Hematopoietic multipotent progenitor cell (in vitro differentiated cells): ENCODE data around the gene BTBD18. TPM values are rescaled to one million over a fixed set of nuclear protein-coding genes. Genes with fewer than 3 reads are reported as not detected.
"Not testable (repeated sequence)": the region's sequence is repeated elsewhere in the genome, so short reads cannot be mapped to it uniquely, and the experiment has no call there.

Experiments used
- DNase-seq, 3 donors: peaks; one replicate each; pipeline ENCODE4 v3.0.0-alpha.2; 2011 to 2015; ENCODE audit warnings: low read depth in 2 of 3, low spot score in 2 of 3
- total RNA-seq: library from RNA; depleted of rRNA; stranded (reverse); fragments of >200 nt; gene quantifications from one replicate; pipeline ENCODE4 v1.2.3, GENCODE V29; 2012

The BTBD18 gene
- total RNA-seq, 1 donor, result not detected

DNA sequence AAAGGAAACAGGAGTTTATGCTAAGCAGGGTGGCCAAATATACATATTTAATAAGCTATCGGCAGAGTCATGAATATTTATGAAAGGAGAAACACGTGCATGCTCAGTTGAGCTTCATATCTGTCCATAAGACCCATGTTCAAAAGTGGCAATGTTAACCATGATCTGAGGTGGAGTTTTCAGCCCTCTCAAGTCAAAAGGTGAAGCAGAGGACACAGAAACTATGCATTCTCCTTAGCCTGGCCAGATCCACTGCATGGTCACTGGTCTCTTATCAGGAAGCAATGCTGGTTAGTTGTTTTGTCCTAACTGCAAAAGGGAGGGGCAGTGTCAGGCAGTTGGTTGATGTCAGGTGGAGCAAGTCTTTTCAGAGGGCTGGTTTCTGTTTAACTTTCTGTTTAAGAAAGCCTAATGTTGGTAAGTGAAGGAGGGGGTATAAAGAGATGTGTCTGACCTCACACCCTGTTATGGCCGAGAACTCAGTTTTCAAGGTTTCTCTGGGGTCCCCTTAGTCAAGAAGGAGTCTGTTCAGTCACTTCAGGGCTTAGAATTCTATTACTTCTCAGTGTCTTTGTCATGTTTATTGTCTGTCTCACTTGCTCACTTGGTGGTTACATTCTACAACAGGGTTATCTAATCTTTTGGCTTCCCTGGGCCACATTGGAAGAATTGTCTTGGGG, 15.9 kb downstream of the BTBD18 start:
- no peak for DNase-seq

DNA sequence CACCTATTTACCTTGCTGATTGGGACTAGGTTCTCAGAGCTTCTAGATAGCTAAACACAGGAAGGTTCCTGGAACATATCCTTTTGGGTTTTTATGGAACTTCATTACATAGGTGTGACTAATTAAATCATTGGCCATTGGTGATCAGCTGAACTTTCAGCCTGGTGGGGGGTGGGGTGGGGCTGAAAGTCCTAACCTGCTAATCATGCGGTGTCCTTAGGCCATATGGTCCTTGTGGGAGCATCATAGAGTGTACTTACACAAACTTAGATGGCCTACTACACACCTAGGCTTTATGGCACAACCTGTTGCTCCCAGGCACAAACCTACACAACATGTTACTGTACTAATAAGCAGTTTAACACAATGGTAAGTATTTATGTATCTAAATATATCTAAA, 19.0 kb downstream of the BTBD18 start:
- DNase-seq, result no peak

DNA sequence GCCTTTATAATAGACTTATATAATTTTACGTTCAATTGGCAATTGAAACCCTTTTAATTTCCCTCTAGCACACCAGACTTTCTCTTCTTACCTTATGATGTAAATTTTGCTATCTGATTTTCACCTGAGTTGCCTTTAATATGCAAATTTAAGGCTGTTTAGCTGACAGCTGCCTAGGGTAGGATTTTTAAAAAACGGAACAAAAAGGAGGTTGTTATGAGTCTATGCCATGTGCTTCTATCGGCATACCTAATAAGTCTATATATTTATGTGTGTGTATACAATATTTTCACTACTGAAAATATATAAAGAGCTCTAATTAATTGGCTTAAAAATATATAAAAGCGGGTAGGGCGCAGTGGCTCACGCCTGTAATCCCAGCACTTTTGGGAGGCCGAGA, 22.1 kb downstream of the BTBD18 start:
- DNase-seq, result no peak

DNA sequence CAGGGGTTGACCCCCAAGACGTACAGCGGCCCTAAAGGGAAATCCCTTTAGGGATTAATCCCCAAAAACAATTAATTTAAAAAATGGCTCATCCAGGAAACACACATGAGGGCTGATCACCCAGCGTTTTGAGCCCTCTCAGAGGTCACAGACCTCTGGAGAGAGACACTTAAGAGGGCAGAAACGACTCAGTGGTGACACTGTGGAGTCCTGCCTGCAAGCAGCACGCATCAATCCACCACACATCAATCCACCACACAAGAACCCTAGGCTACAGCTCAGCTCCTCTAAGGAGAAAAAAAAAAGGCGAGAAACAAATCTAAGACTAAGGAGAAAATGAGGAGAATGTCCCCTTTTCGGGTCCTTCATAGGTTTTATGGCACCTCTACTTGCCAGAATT, 22.8 kb downstream of the BTBD18 start:
- DNase-seq, result no peak

DNA sequence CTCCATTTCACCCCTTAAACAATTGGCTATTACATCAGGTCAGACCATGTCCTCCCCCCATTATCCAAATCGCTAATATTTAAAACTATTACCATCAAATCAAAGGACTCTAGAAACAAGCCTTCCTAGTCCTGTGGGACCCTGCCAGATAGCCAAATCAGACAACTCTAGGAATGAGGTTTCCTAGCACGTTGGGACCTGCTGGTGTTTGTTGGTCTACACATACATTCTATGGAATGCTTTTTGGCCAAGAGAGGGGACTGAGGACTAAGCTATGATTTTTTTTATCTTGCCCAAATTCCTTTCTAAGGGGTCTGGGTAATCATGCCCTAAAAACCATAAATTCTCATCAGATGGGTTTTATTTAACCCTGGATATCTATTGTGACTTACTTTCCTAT, 24.4 kb downstream of the BTBD18 start:
- DNase-seq, result no peak

DNA sequence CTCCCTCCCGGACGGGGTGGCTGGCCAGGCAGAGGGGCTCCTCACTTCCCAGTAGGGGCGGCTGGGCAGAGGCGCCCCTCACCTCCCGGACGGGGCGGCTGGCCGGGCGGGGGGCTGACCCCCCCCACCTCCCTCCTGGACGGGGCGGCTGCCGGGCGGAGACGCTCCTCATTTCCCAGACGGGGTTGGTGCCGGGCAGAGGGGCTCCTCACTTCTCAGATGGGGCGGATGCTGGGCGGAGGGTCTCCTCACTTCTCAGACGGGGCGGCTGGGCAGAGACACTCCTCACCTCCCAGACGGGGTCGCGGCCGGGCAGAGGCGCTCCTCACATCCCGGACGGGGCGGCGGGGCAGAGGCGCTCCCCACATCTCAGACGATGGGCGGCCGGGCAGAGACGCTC, 34.9 kb downstream of the BTBD18 start:
- not testable (repeated sequence) for DNase-seq

DNA sequence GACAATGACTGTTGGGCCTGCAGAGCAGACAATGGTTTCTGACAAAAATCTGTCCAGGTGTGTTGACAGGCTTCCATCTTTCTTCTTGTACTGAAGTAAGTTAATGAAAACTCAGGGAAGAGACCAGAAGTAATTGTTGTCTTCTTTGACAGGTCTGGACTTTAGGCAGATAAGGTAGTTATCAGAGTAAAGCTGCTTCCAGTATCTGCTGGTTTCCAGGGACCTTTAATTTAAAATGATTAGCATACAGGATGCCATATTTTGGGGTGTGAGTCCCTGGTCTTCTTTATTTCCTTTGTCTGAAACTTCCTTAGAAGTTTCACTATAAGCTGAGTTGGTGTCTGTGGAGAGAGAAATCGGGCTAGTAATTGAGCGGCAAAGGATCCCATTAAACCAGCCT, 37.8 kb downstream of the BTBD18 start:
- no peak for DNase-seq

DNA sequence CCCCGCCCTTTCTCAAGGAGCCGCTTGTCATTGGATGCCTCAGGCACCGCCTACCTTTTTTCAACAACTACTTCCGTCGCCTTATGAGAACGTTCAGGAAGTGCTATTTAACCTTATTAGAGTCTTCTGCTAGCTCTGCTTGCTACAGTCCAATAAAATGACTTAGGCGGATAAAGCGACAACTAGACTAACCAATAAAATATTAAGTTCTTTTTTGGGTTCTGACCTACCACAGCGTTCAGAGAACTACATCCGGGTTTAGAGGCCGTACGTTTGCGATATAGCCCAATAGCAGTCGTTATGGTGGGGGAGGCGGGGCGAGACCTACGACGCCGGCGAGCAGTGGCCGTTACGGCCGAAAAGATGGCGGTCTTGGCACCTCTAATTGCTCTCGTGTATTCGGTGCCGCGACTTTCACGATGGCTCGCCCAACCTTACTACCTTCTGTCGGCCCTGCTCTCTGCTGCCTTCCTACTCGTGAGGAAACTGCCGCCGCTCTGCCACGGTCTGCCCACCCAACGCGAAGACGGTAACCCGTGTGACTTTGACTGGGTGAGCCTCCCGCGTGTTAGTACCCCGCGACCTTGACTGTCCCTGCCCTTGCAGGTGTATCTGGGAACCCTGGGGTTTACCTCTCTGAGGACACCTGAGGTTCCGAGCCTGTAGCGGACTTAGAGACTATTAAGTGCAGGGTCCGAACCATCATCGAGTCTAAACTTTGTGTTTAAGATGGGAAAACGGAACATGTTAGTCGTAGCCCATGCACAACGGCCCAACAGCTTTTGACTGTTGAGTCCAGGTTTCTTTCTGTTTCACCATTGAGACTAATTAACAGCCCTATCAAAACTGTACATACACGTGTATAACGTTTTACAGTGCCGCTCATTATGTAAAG, 39.1 kb downstream of the BTBD18 start, which contains the start of gene TMX2:
Gene TMX2 (plus strand): TSS at position 338 of the 895 bp plus-strand sequence. CDS start 26 bp downstream, at position 364.
- DNase-seq, result peak; percentile 79 to 99 (median 98)

DNA sequence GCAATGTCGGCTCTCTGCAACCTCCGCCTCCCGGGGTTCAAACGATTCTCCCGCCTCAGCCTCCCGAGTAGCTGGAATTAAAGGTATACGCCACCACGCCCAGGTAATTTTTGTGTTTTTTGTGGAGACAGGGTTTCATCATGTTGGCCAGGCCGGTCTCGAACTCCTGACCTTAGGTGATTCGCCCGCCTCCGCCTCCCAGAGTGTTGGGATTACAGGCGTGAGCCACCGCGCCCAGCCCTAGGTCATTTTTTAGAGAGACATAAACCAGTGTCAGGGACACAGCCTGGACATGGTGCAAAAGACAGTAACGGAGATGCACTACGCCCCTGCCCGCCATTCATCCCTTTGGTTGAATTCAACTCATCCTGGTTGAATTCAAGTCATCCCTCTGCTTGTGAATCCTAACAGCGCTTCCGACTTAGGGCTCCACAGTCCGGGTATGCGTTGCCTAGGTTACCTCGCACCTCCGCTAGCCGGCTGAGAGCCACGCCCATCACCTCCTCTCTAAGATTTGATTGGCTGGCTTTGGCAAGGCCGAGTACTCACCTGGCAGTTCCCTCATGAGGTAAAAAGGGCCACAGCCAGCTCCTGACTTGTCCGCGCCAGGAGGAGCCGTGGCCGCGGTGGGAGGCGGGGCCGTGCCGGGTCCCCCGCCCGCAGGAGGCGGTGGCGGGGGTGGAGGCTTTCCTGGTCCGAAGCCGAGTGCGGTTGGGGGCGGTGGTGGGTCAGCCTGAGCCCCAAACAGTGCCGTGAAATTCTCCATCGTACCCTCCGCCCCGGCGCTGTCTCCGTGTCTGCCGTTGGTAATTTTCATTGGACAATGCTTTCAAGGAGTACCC, 40.0 kb downstream of the BTBD18 start, which contains the start of gene MED19:
Gene MED19 (minus strand): TSS at position 802 of the 842 bp plus-strand sequence. CDS start 36 bp downstream, at position 766.
- peak in 2 of 3 donors; percentile 80 to 82 for DNase-seq

DNA sequence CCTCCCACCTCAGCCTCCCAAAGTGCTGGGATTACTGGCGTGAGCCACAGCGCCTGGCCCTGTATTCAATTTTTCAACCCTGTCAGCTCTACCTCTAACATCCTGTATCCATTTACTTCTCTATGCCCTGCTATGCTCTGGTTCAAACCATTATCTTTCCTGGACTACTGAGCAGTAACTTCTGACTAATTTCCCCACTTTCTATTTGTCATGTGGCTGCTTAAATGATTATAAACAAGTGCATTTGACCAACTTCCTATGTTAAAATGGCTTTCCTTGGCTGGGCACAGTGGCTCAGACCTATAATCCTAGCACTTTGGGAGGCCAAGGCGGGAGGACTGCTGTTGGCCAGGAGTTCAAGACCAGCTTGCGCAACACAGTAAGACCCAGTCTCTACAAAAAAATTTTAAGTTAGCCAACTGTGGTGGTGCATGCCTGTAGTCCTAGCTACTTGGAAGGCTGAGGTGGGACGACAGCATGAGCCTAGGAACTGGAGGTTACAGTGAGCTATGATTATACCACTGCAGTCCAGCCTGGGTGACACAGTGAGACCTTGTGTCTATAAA, 41.7 kb downstream of the BTBD18 start:
- no peak for DNase-seq

DNA sequence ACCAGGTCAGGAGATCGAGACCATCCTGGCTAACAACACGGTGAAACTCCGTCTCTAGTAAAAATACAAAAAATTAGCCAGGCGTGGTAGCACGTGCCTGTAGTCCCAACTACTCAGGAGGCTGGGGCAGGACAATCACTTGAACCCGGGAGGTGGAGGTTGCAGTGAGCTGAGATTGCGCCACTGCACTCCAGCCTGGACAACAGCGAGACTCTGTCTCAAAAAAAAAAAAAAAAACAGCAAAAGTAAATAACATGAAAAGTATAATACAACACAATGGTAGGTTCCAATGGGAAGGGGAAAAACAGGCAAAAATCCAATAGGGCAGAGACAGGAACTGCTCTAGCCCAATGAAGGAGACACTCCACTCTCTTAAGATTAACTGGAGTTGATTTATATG, 46.2 kb downstream of the BTBD18 start:
- DNase-seq, result not testable (repeated sequence)

DNA sequence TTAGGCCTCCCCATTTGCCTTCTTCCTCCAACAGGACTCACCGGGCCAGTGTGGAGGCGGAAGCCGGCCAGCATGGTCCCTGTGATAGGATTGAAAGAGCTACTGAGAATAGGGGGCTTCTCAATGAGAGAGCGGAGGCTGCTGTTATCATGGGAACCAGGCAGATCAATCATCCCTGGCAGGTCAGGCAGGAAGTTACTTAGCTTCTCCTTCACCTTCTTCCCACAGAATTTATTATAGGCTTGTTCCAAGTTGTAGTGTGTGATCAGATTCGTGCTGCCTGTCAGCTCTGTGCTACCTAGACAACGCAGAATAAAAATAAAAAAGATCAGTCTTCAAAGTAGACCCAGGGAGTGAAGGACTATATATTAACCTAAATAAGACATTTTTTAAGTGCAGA, 46.7 kb downstream of the BTBD18 start:
- no peak for DNase-seq

DNA sequence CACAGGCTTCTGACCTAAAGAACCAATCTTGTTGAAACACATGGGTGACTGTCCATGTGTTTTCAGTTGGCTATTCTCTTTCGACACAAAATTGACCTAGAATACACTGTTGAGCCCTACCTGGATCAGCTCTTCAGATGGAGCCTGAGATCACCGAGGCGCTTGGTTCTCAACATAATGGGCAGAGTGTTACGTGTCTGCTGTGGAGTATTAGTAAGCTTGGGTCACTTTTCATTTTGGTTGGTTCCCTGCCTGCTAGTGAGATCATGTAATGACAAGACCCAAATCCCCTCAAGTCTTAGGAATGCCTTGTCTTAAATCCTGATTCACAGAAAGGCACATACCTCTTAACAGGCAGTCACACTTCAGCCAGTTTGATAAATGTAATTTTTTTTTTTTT, 48.3 kb downstream of the BTBD18 start:
- DNase-seq, result no peak

DNA sequence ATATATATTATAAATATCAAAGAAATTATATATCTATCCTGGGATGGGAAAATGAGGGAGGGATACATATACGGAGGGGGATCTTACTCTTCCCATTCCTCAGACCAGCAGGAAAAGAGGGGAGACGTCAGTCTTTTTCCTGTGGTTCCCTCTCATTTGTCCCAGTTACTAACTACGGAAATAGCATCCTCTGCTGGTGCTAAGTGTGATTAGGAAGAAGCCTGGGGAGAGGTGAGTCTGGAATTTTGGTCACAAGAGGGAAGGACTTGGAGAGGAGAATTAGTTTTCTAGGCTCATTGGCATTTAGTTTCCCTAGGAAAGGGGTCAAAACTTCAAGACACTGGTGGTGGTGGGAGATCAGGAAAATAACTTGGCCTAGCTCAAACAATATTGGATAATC, 51.2 kb downstream of the BTBD18 start:
- DNase-seq, result no peak

DNA sequence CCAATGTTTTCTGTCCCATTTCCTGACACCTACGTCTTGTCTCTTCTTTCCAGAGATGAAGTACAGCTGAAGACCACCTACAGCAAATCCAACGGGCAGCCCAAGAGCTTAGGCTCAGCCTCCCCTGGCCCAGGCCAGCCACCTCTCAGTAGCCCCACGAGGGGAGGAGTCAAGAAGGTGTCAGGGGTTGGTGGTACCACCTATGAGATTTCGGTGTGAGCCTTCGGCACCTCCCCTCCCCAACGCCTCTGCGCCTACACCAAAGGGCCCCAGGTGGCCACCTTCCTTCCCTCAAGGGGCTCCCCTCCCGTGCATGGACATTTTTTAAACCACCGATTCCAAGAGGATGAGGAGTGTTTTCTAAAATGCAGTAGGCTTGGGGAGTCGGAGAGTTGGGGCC, 51.8 kb downstream of the BTBD18 start:
- no peak for DNase-seq

DNA sequence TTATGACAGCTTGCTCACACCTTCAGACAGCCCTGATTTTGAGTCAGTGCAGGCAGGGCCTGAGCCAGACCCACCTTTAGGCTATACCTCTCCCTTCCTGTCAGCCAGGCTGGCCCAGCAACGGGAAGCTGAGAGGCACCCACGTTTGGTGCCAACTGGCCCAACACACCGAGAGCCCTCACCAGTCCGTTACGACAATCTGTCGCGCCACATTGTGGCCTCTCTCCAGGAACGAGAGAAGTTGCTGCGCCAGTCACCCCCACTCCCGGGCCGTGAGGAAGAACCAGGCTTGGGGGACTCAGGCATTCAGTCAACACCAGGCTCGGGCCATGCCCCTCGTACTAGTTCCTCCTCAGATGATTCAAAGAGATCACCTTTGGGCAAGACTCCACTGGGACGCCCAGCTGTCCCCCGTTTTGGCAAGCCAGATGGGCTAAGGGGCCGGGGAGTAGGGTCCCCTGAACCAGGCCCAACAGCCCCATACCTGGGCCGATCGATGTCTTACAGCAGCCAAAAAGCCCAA, 52.7 kb downstream of the BTBD18 start:
- DNase-seq, result no peak
